HepG2 (cell line): ENCODE data around the gene SUPV3L1. TPM values are rescaled to one million over a fixed set of nuclear protein-coding genes. Genes with fewer than 3 reads are reported as not detected.

Experiments
- ATAC-seq: fragments of 200-7000 bp; cut with Tn5 transposase; 3 replicates; pipeline ENCODE4 v1.9.1; 2020; ENCODE audit warnings: mild to moderate bottlenecking, moderate library complexity
- BruUV-seq: library from RNA; stranded (reverse); fragments of 400-500 nt; replicated peaks from 2 replicates; lab custom pipeline; 2021; lab: Mats Ljungman, UMichigan
- CTCF ChIA-PET: fragments of 300-600 bp; formaldehyde crosslinking; extraction: SDS; loops from one replicate; lab custom pipeline; 2021; ENCODE audit warnings: low total read pairs, inconsistent platforms, low intra/inter-chr PET ratio; lab: Yijun Ruan, JAX
- POLR2A ChIA-PET: fragments of 350-600 bp; sonication (Branson Sonifier 250); formaldehyde crosslinking; loops from one replicate; lab custom pipeline; 2020; ENCODE audit warnings: antibody characterized with exemption, inconsistent platforms; lab: Yijun Ruan, JAX
- DNase-seq: peaks from one replicate; pipeline ENCODE4 v3.0.0-alpha.2; 2015; ENCODE audit warnings: low spot score
- FAIRE-seq: peaks from 3 replicates; lab custom pipeline; 2011; peaks lifted over from hg19 to GRCh38; lab: Jason Lieb, UNC
- H2AFZ ChIP-seq: one replicate; pipeline ENCODE4 v1.6.1; 2011; ENCODE audit warnings: low read length, inconsistent platforms
- H3K27ac ChIP-seq: fragments of 300-600 bp; 3 replicates; pipeline ENCODE4 v1.8.0; 2011; ENCODE audit warnings: mixed run types, mild to moderate bottlenecking, mixed read lengths, low read length, inconsistent platforms; ENCODE audit not compliant: insufficient read depth; ENCODE audit errors: extremely low read length
- H3K27me3 ChIP-seq, 2 experiments: fragments of 200-600 bp in 1 of 2; 2 replicates in 1 of 2; 3 replicates in 1 of 2; pipeline versions ENCODE4 v1.6.0 to v1.8.0; 2011; ENCODE audit warnings: low read length in 2 of 2, mild to moderate bottlenecking in 2 of 2, moderate library complexity in 2 of 2, inconsistent platforms in 1 of 2; ENCODE audit not compliant: insufficient read depth in 2 of 2, control insufficient read depth in 1 of 2
- H3K36me3 ChIP-seq, 2 experiments: fragments of 200-600 bp in 1 of 2; replicated peaks in 1 of 2; 2 replicates in 1 of 2; 3 replicates in 1 of 2; pipeline versions ENCODE4 v1.5.1 to v1.8.0; 2011; ENCODE audit warnings: low read length in 2 of 2, inconsistent platforms in 1 of 2; ENCODE audit not compliant: insufficient read depth in 2 of 2, control insufficient read depth in 1 of 2
- H3K4me1 ChIP-seq: 2 replicates; pipeline ENCODE4 v1.5.1; 2012; ENCODE audit warnings: low read length, inconsistent platforms; ENCODE audit not compliant: insufficient read depth
- H3K4me2 ChIP-seq: 2 replicates; pipeline ENCODE4 v1.6.0; 2011; ENCODE audit warnings: low read depth, low read length, inconsistent platforms
- H3K4me3 ChIP-seq, 3 experiments: fragments of 200-600 bp in 1 of 3; sonication (generic), shearing (Covaris generic) in 1 of 3; replicated peaks in 1 of 3; 2 replicates each; pipeline ENCODE4 v1.5.1; 2011 to 2016; ENCODE audit warnings: low read length in 3 of 3, inconsistent platforms in 2 of 3, low read depth in 2 of 3, mild to moderate bottlenecking in 2 of 3, control low read depth in 1 of 3, mixed read lengths in 1 of 3; ENCODE audit not compliant: insufficient read depth in 1 of 3
- H3K79me2 ChIP-seq: one replicate; pipeline ENCODE4 v1.6.1; 2011; ENCODE audit warnings: low read length, inconsistent platforms; ENCODE audit not compliant: insufficient read depth
- H3K9ac ChIP-seq: 2 replicates; pipeline ENCODE4 v1.6.0; 2011; ENCODE audit warnings: mild to moderate bottlenecking, low read depth, low read length, inconsistent platforms; ENCODE audit not compliant: insufficient read depth
- H3K9me3 ChIP-seq: 2 replicates; pipeline ENCODE4 v1.5.1; 2012; ENCODE audit warnings: mild to moderate bottlenecking, low read length
- H4K20me1 ChIP-seq: 2 replicates; pipeline ENCODE4 v1.6.0; 2011; ENCODE audit warnings: inconsistent platforms, mild to moderate bottlenecking, low read length, moderate library complexity; ENCODE audit not compliant: insufficient read depth
- AKAP8 ChIP-seq: sonication (generic); formaldehyde crosslinking; IDR thresholded peaks from 2 replicates; pipeline ENCODE4 v1.5.1; 2020; ENCODE audit warnings: mild to moderate bottlenecking, missing genetic modification reagents
- ARHGAP35 ChIP-seq: sonication (generic); formaldehyde crosslinking; IDR thresholded peaks from 2 replicates; pipeline ENCODE4 v1.9.0; 2022; ENCODE audit warnings: mild to moderate bottlenecking, inconsistent platforms, moderate library complexity, missing genetic modification reagents, borderline replicate concordance
- ARNTL ChIP-seq: sonication (generic); formaldehyde crosslinking; IDR thresholded peaks from 2 replicates; pipeline ENCODE4 v1.4.0; 2020; ENCODE audit warnings: mild to moderate bottlenecking, missing genetic modification reagents
- GTF3A ChIP-seq: sonication (generic); formaldehyde crosslinking; conservative IDR thresholded peaks from 2 replicates; pipeline ENCODE4 v1.4.0; 2020; ENCODE audit warnings: mild to moderate bottlenecking, missing genetic modification reagents
- NFE2L1 ChIP-seq: sonication (generic); formaldehyde crosslinking; IDR thresholded peaks from 2 replicates; pipeline ENCODE4 v1.4.0; 2020; ENCODE audit warnings: missing genetic modification reagents, mild to moderate bottlenecking, borderline replicate concordance
- NFYB ChIP-seq: sonication (generic); formaldehyde crosslinking; IDR thresholded peaks from 2 replicates; pipeline ENCODE4 v1.4.0; 2020; ENCODE audit warnings: missing genetic modification reagents
- NKX3-1 ChIP-seq: sonication (generic); formaldehyde crosslinking; IDR thresholded peaks from 2 replicates; pipeline ENCODE4 v1.5.0; 2020; ENCODE audit warnings: missing genetic modification reagents
- U2AF1 ChIP-seq: fragments of 200-400 bp; formaldehyde crosslinking; optimal IDR thresholded peaks from 2 replicates; pipeline ENCODE3; 2017; ENCODE audit warnings: mild to moderate bottlenecking, low read depth, low read length
- ZBTB1 ChIP-seq: sonication (generic); formaldehyde crosslinking; IDR thresholded peaks from 2 replicates; pipeline ENCODE4 v1.4.0; 2020; ENCODE audit warnings: missing genetic modification reagents, borderline replicate concordance
- ZIK1 ChIP-seq: sonication (generic); formaldehyde crosslinking; IDR thresholded peaks from 2 replicates; pipeline ENCODE4 v1.5.0; 2020; ENCODE audit warnings: mild to moderate bottlenecking, low read depth, missing genetic modification reagents, borderline replicate concordance
- WGBS: methylation state at CpG from one replicate; pipeline ENCODE4 v1.1.6; 2017; ENCODE audit warnings: low lambda C conversion rate; 5-methylcytosine and 5-hydroxymethylcytosine counted together
- in situ Hi-C: cut with HindIII; loops from 2 replicates; pipeline ENCODE4 v1.10.0; 2017; ENCODE audit warnings: low pct_unique_long_range_greater_than_20kb; ENCODE audit not compliant: extremely low pct_ligation_motif_present
- intact Hi-C: fragments of 100-400 bp; cut with micrococcal nuclease; formaldehyde crosslinking; loops from one replicate; pipeline ENCODE4 v1.10.0; 2022; ENCODE audit not compliant: unreplicated experiment
- polyA plus RNA-seq, 8 experiments: library from polyadenylated mRNA; depleted of rRNA in 3 of 8; stranded (reverse) in 7 of 8; unstranded in 1 of 8; fragments of >200 nt; fragmentation: Illumina TruSeq in 4 of 8; extraction: Trizol in 4 of 8; gene quantifications; 2 replicates each; pipeline versions ENCODE4 v1.2.1 to v1.2.3, GENCODE V29; 2011 to 2016; ENCODE audit warnings: low read depth in 4 of 8, missing spikeins in 1 of 8, mixed read lengths in 1 of 8; ENCODE audit not compliant: insufficient read depth in 1 of 8
- total RNA-seq, 5 experiments: library from RNA; depleted of rRNA; stranded (reverse); fragments of >200 nt; fragmentation: Illumina TruSeq; extraction: Trizol; gene quantifications; 2 replicates each; pipeline ENCODE4 v1.2.3, GENCODE V29; 2016; ENCODE audit warnings: low read depth in 1 of 5
- TF ChIP-seq, protein P1 (sequence below): sonication (generic); formaldehyde crosslinking; IDR thresholded peaks from 2 replicates; pipeline ENCODE4 v1.4.0; 2020; ENCODE audit warnings: missing genetic modification reagents
- TF ChIP-seq, protein P2 (sequence below): sonication (generic); formaldehyde crosslinking; IDR thresholded peaks from 2 replicates; pipeline ENCODE4 v1.8.1; 2023; ENCODE audit warnings: mild to moderate bottlenecking, inconsistent platforms, moderate library complexity, missing genetic modification reagents, borderline replicate concordance

Gene SUPV3L1
- total and polyA plus RNA-seq, 2 of the 13 experiments (the other 11 are each of a cell fraction or from before 2014, with no cell fraction given): 28.8 to 45.7 TPM

- Histone ChIP-seq H3K9ac (no peak overlapping the region), H4K20me1 (no peaks in the 10 kb centered on the region), H3K79me2 (no peaks in the 10 kb centered on the region), H2AFZ (no peak overlapping the region), H3K4me2 (no peak overlapping the region), H3K9me3 (no peaks in the 10 kb centered on the region), H3K36me3 (peaks cover 3 to 13% of the 10 kb centered on the region in 2 experiments; a peak in 3 of 5 replicates), H3K4me3 (no peak overlapping the region), H3K4me1 (no peaks in the 10 kb centered on the region), H3K27ac (no peak overlapping the region), H3K27me3 (no peaks in the 10 kb centered on the region)
- intact Hi-C loops (no loop called here), in situ Hi-C loops (no loop called here)
- no peak for ATAC-seq
- no peak for DNase-seq
- BruUV-seq: no TSS peak
- FAIRE-seq: no peak
- TF ChIP-seq AKAP8 (CRISPR knock-in tag) (no peak), NFE2L1 (no peak), U2AF1 (no peak), NKX3-1 (CRISPR knock-in tag) (no peak), ZBTB1 (CRISPR knock-in tag) (no peak), ZIK1 (CRISPR knock-in tag) (no peak), NFYB (CRISPR knock-in tag) (no peak), ARNTL (CRISPR knock-in tag) (no peak), GTF3A (no peak), ARHGAP35 (CRISPR knock-in tag) (no peak)
- TF ChIP-seq, protein P1, sequence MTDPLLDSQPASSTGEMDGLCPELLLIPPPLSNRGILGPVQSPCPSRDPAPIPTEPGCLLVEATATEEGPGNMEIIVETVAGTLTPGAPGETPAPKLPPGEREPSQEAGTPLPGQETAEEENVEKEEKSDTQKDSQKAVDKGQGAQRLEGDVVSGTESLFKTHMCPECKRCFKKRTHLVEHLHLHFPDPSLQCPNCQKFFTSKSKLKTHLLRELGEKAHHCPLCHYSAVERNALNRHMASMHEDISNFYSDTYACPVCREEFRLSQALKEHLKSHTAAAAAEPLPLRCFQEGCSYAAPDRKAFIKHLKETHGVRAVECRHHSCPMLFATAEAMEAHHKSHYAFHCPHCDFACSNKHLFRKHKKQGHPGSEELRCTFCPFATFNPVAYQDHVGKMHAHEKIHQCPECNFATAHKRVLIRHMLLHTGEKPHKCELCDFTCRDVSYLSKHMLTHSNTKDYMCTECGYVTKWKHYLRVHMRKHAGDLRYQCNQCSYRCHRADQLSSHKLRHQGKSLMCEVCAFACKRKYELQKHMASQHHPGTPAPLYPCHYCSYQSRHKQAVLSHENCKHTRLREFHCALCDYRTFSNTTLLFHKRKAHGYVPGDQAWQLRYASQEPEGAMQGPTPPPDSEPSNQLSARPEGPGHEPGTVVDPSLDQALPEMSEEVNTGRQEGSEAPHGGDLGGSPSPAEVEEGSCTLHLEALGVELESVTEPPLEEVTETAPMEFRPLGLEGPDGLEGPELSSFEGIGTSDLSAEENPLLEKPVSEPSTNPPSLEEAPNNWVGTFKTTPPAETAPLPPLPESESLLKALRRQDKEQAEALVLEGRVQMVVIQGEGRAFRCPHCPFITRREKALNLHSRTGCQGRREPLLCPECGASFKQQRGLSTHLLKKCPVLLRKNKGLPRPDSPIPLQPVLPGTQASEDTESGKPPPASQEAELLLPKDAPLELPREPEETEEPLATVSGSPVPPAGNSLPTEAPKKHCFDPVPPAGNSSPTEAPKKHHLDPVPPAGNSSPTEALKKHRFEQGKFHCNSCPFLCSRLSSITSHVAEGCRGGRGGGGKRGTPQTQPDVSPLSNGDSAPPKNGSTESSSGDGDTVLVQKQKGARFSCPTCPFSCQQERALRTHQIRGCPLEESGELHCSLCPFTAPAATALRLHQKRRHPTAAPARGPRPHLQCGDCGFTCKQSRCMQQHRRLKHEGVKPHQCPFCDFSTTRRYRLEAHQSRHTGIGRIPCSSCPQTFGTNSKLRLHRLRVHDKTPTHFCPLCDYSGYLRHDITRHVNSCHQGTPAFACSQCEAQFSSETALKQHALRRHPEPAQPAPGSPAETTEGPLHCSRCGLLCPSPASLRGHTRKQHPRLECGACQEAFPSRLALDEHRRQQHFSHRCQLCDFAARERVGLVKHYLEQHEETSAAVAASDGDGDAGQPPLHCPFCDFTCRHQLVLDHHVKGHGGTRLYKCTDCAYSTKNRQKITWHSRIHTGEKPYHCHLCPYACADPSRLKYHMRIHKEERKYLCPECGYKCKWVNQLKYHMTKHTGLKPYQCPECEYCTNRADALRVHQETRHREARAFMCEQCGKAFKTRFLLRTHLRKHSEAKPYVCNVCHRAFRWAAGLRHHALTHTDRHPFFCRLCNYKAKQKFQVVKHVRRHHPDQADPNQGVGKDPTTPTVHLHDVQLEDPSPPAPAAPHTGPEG (CRISPR knock-in tag): no peak
- TF ChIP-seq, protein P2, sequence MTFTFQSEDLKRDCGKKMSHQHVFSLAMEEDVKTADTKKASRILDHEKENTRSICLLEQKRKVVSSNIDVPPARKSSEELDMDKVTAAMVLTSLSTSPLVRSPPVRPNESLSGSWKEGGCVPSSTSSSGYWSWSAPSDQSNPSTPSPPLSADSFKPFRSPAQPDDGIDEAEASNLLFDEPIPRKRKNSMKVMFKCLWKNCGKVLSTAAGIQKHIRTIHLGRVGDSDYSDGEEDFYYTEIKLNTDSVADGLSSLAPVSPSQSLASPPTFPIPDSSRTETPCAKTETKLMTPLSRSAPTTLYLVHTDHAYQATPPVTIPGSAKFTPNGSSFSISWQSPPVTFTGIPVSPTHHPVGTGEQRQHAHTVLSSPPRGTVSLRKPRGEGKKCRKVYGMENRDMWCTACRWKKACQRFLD (CRISPR knock-in tag): no peak
- ChIA-PET CTCF (no interaction called here), POLR2A (no interaction called here)
- WGBS: 97% methylated on average over 10 of the region's 10 CpGs
Measured at GRCh38 chr10:69243817-69244216, 63.8 kb downstream of the SUPV3L1 start.
